Endodermal cell (in vitro differentiated cells): ENCODE measurements around the gene CAPN14. TPM values are rescaled to one million over a fixed set of nuclear protein-coding genes. Genes with fewer than 3 reads are reported as not detected.

Source experiments
- DNase-seq: peaks from one replicate; pipeline ENCODE4 v3.0.0-alpha.2; 2017
- H3K27ac ChIP-seq: 2 replicates; pipeline ENCODE4 v1.5.1; 2013; ENCODE audit warnings: mild to moderate bottlenecking, low read depth, low read length, moderate library complexity
- H3K27me3 ChIP-seq: 2 replicates; pipeline ENCODE4 v1.6.1; 2013; ENCODE audit warnings: mild to moderate bottlenecking, low read length, moderate library complexity; ENCODE audit not compliant: insufficient read depth, control insufficient read depth, poor library complexity, severe bottlenecking
- H3K36me3 ChIP-seq: 2 replicates; pipeline ENCODE4 v1.7.0; 2013; ENCODE audit warnings: mild to moderate bottlenecking, low read length, moderate library complexity; ENCODE audit not compliant: control insufficient read depth, insufficient read depth
- H3K4me1 ChIP-seq: one replicate; pipeline ENCODE4 v1.7.0; 2013; ENCODE audit warnings: low read length; ENCODE audit not compliant: control insufficient read depth, insufficient read depth
- H3K4me3 ChIP-seq: 2 replicates; pipeline ENCODE4 v1.5.1; 2013; ENCODE audit warnings: mild to moderate bottlenecking, low read length, moderate library complexity
- H3K9ac ChIP-seq: 2 replicates; pipeline ENCODE4 v1.6.1; 2013; ENCODE audit warnings: mild to moderate bottlenecking, low read length, moderate library complexity; ENCODE audit not compliant: poor library complexity, severe bottlenecking; ENCODE audit errors: extremely low read depth
- H3K9me3 ChIP-seq: 2 replicates; pipeline ENCODE4 v1.6.1; 2013; ENCODE audit warnings: mild to moderate bottlenecking, low read length, moderate library complexity; ENCODE audit not compliant: control insufficient read depth
- H3K27ac Mint-ChIP-seq: 2 replicates; pipeline ENCODE4 v1.8.0; 2020; ENCODE audit warnings: mixed read lengths
- H3K27me3 Mint-ChIP-seq: 2 replicates; pipeline ENCODE4 v1.8.0; 2021; ENCODE audit warnings: mild to moderate bottlenecking, mixed read lengths; ENCODE audit not compliant: insufficient read depth
- H3K36me3 Mint-ChIP-seq: 2 replicates; pipeline ENCODE4 v1.8.0; 2020; ENCODE audit warnings: low read depth, mixed read lengths
- H3K4me1 Mint-ChIP-seq: 2 replicates; pipeline ENCODE4 v1.8.0; 2020; ENCODE audit warnings: mixed read lengths
- H3K4me3 Mint-ChIP-seq: 2 replicates; pipeline ENCODE4 v1.8.0; 2020; ENCODE audit warnings: mild to moderate bottlenecking, moderate library complexity, mixed read lengths
- H3K9me3 Mint-ChIP-seq: 2 replicates; pipeline ENCODE4 v1.8.0; 2020; ENCODE audit warnings: mild to moderate bottlenecking, mixed read lengths
- CTCF ChIP-seq: fragments of 200-600 bp; sonication (generic); conservative IDR thresholded peaks from 2 replicates; pipeline ENCODE4 v1.5.0; 2021; ENCODE audit warnings: antibody characterized with exemption, mild to moderate bottlenecking
- WGBS, 2 experiments: methylation state at CpG; one replicate each; pipeline versions ENCODE4 v1.1.5 to v1.1.7; 2013; ENCODE audit warnings: missing lambda C conversion rate in 2 of 2, mixed read lengths in 1 of 2; ENCODE audit not compliant: insufficient coverage in 1 of 2, insufficient read length in 1 of 2; 5-methylcytosine and 5-hydroxymethylcytosine counted together
- total RNA-seq, 2 donors: library from RNA; stranded (reverse); fragmentation: NEBNext Ultra II Directional in 1 of 2; extraction: Animal tissue kit (Norgen Biotek cat#: 25700) in 1 of 2; gene quantifications; 2 replicates in 1 of 2; 3 replicates in 1 of 2; pipeline ENCODE4 v1.2.1, GENCODE V29; 2021

CAPN14 gene
- total RNA-seq, 2 donors from 2014 or later = 0.31 to 0.40 TPM

GRCh38 chr2:31150120-31150670, 67.1 kb downstream of the CAPN14 start:
- H3K27ac ChIP-seq = no peak overlapping the region
- no peak overlapping the region for H3K4me3 ChIP-seq
- no peaks in the 10 kb centered on the region for H3K4me1 ChIP-seq
- Mint-ChIP-seq H3K4me1 (no peaks in the 10 kb centered on the region), H3K27ac (no peak overlapping the region), H3K9me3 (no peaks in the 10 kb centered on the region), H3K4me3 (no peak overlapping the region), H3K27me3 (peaks cover 67% of the 10 kb centered on the region), H3K36me3 (no peaks in the 10 kb centered on the region)
- H3K27me3 ChIP-seq = peaks cover 62% of the 10 kb centered on the region
- no peak for TF ChIP-seq CTCF
- H3K36me3 ChIP-seq = no peaks in the 10 kb centered on the region
- H3K9me3 ChIP-seq = no peaks in the 10 kb centered on the region
- WGBS, 2 experiments = 90 to 94% methylated on average over 5 to 6 of the region's 6 CpGs
- H3K9ac ChIP-seq = no peak overlapping the region
- no peak for DNase-seq

- Histone ChIP-seq H3K9ac (no peak overlapping the region), H3K27ac (no peak overlapping the region), H3K9me3 (no peaks in the 10 kb centered on the region), H3K4me1 (no peaks in the 10 kb centered on the region), H3K4me3 (no peak overlapping the region), H3K36me3 (no peaks in the 10 kb centered on the region), H3K27me3 (peaks cover 48% of the 10 kb centered on the region)
- H3K36me3 Mint-ChIP-seq = no peaks in the 10 kb centered on the region
- no peak for TF ChIP-seq CTCF
- H3K9me3 Mint-ChIP-seq = no peaks in the 10 kb centered on the region
- 100% methylated on average over 2 of the region's 2 CpGs; no CpG with 5 or more reads in 1 of the 2 experiments for WGBS, 2 experiments
- H3K4me1 Mint-ChIP-seq = no peaks in the 10 kb centered on the region
- H3K27ac Mint-ChIP-seq = no peak overlapping the region
- H3K27me3 Mint-ChIP-seq = peaks cover 66% of the 10 kb centered on the region
- H3K4me3 Mint-ChIP-seq = no peak overlapping the region
- DNase-seq = no peak
Measured at GRCh38 chr2:31148514-31148913, 68.8 kb downstream of the CAPN14 start.

GRCh38 chr2:31147645-31148044, 69.7 kb downstream of the CAPN14 start:
- Histone ChIP-seq H3K9ac (no peak overlapping the region), H3K4me3 (no peak overlapping the region), H3K9me3 (no peaks in the 10 kb centered on the region), H3K4me1 (no peaks in the 10 kb centered on the region), H3K27ac (no peak overlapping the region), H3K27me3 (peaks cover 40% of the 10 kb centered on the region), H3K36me3 (no peaks in the 10 kb centered on the region)
- H3K4me1 Mint-ChIP-seq = no peaks in the 10 kb centered on the region
- no peaks in the 10 kb centered on the region for H3K9me3 Mint-ChIP-seq
- no peak overlapping the region for H3K27ac Mint-ChIP-seq
- no peak overlapping the region for H3K4me3 Mint-ChIP-seq
- H3K27me3 Mint-ChIP-seq = peaks cover 64% of the 10 kb centered on the region
- no peak for TF ChIP-seq CTCF
- no peaks in the 10 kb centered on the region for H3K36me3 Mint-ChIP-seq
- no peak for DNase-seq
- WGBS, 2 experiments = 85 to 88% methylated on average over 4 to 5 of the region's 5 CpGs
